CD14-positive monocyte (primary cell): ENCODE data around the gene IRAK1. TPM values are rescaled to one million over a fixed set of nuclear protein-coding genes. Genes with fewer than 3 reads are reported as not detected.
A peak's percentile ranks its signal among the peaks of the same experiment; 100 is the strongest.

Source experiments
- DNase-seq, 3 donors: peaks; one replicate each; pipeline ENCODE4 v3.0.0-alpha.2; 2011 to 2022
- H2AFZ ChIP-seq: 2 replicates; pipeline ENCODE4 v1.6.0; 2012; ENCODE audit warnings: mild to moderate bottlenecking, low read depth, low read length, inconsistent platforms; ENCODE audit not compliant: insufficient read depth, poor library complexity, severe bottlenecking
- H3K27ac ChIP-seq, 2 donors: 1 replicate in 1 of 2; 2 replicates in 1 of 2; pipeline ENCODE4 v1.5.1; 2012 to 2013; ENCODE audit warnings: low read length in 2 of 2, control low read depth in 1 of 2, inconsistent platforms in 1 of 2, low read depth in 1 of 2, mild to moderate bottlenecking in 1 of 2
- H3K27me3 ChIP-seq, 2 donors: one replicate each; pipeline versions ENCODE4 v1.6.0 to v1.6.1; 2011 to 2013; ENCODE audit warnings: low read length in 2 of 2; ENCODE audit not compliant: control insufficient read depth in 2 of 2, insufficient read depth in 2 of 2
- H3K36me3 ChIP-seq, 2 donors: replicated peaks in 1 of 2; 1 replicate in 1 of 2; 2 replicates in 1 of 2; pipeline versions ENCODE4 v1.5.1 to v1.6.1; 2012 to 2013; ENCODE audit warnings: low read length in 2 of 2, control low read depth in 1 of 2, inconsistent platforms in 1 of 2, mild to moderate bottlenecking in 1 of 2; ENCODE audit not compliant: insufficient read depth in 2 of 2, control insufficient read depth in 1 of 2
- H3K4me1 ChIP-seq, 2 donors: 1 replicate in 1 of 2; 2 replicates in 1 of 2; pipeline versions ENCODE4 v1.5.1 to v1.6.1; 2012 to 2013; ENCODE audit warnings: low read length in 2 of 2, control low read depth in 1 of 2, inconsistent platforms in 1 of 2, mild to moderate bottlenecking in 1 of 2, moderate library complexity in 1 of 2; ENCODE audit not compliant: insufficient read depth in 2 of 2, control insufficient read depth in 1 of 2
- H3K4me2 ChIP-seq: replicated peaks from 2 replicates; pipeline ENCODE3; 2012; ENCODE audit warnings: low read length, moderate library complexity, mild to moderate bottlenecking; ENCODE audit not compliant: poor library complexity, severe bottlenecking; ENCODE audit errors: extremely low read depth
- H3K4me3 ChIP-seq, 3 experiments: fragments of 200-600 bp in 1 of 3; sonication (generic) in 1 of 3; replicated peaks in 1 of 3; 1 replicate in 2 of 3; 2 replicates in 1 of 3; pipeline ENCODE4 v1.5.1; 2011 to 2013; ENCODE audit warnings: low read length in 3 of 3, mild to moderate bottlenecking in 3 of 3, control low read depth in 2 of 3, low read depth in 2 of 3, inconsistent platforms in 1 of 3, moderate library complexity in 1 of 3
- H3K79me2 ChIP-seq: 2 replicates; pipeline ENCODE4 v1.6.0; 2012; ENCODE audit warnings: mild to moderate bottlenecking, control low read depth, inconsistent platforms, low read length, moderate library complexity; ENCODE audit not compliant: insufficient read depth
- H3K9ac ChIP-seq: 2 replicates; pipeline ENCODE4 v1.6.0; 2017; ENCODE audit warnings: low read length, mild to moderate bottlenecking; ENCODE audit not compliant: insufficient read depth, poor library complexity, severe bottlenecking
- H3K9me3 ChIP-seq, 2 donors: replicated peaks in 1 of 2; 1 replicate in 1 of 2; 2 replicates in 1 of 2; pipeline versions ENCODE4 v1.5.1 to v1.6.1; 2012 to 2013; ENCODE audit warnings: low read length in 2 of 2, control low read depth in 1 of 2; ENCODE audit not compliant: control insufficient read depth in 1 of 2, insufficient read depth in 1 of 2
- H4K20me1 ChIP-seq: 2 replicates; pipeline ENCODE4 v1.6.0; 2012; ENCODE audit warnings: mild to moderate bottlenecking, low read length, control low read depth, moderate library complexity; ENCODE audit not compliant: insufficient read depth
- H3K27ac Mint-ChIP-seq, 7 donors: one replicate each; pipeline ENCODE4 v1.8.0; 2020; ENCODE audit warnings: mild to moderate bottlenecking in 7 of 7, mixed read lengths in 7 of 7, moderate library complexity in 6 of 7, inconsistent platforms in 2 of 7
- H3K27me3 Mint-ChIP-seq, 3 donors: one replicate each; pipeline ENCODE4 v1.8.0; 2021 to 2022; ENCODE audit warnings: low read depth in 3 of 3, mild to moderate bottlenecking in 3 of 3, mixed read lengths in 3 of 3, moderate library complexity in 3 of 3, inconsistent platforms in 1 of 3
- H3K36me3 Mint-ChIP-seq, 2 donors: one replicate each; pipeline ENCODE4 v1.8.0; 2020; ENCODE audit warnings: mixed read lengths in 2 of 2, inconsistent platforms in 1 of 2, mild to moderate bottlenecking in 1 of 2
- H3K4me1 Mint-ChIP-seq: one replicate; pipeline ENCODE4 v1.8.0; 2020; ENCODE audit warnings: mild to moderate bottlenecking, mixed read lengths
- H3K4me3 Mint-ChIP-seq, 2 donors: one replicate each; pipeline ENCODE4 v1.8.0; 2020; ENCODE audit warnings: mild to moderate bottlenecking in 2 of 2, mixed read lengths in 2 of 2, moderate library complexity in 1 of 2
- H3K9me3 Mint-ChIP-seq, 7 donors: one replicate each; pipeline ENCODE4 v1.8.0; 2020 to 2022; ENCODE audit warnings: mixed read lengths in 7 of 7, mild to moderate bottlenecking in 6 of 7, moderate library complexity in 6 of 7, inconsistent platforms in 2 of 7
- CTCF ChIP-seq: fragments of 200-600 bp; IDR thresholded peaks from one replicate; pipeline ENCODE4 v1.8.0; 2022; ENCODE audit warnings: antibody characterized with exemption, mild to moderate bottlenecking
- WGBS: methylation state at CpG from one replicate; pipeline ENCODE4 v1.1.5; 2013; ENCODE audit warnings: missing lambda C conversion rate; ENCODE audit not compliant: insufficient coverage; 5-methylcytosine and 5-hydroxymethylcytosine counted together
- intact Hi-C, 2 donors: fragments of 100-400 bp; cut with micrococcal nuclease; formaldehyde crosslinking; loops; one replicate each; pipeline versions ENCODE4 v1.15.0 to v1.15.1; 2023
- polyA plus RNA-seq, 3 donors: library from polyadenylated mRNA; depleted of rRNA in 1 of 3; unstranded in 2 of 3; stranded (reverse) in 1 of 3; fragments of 300-500 nt in 2 of 3; fragments of >200 nt in 1 of 3; fragmentation: Illumina TruSeq in 2 of 3; gene quantifications; 1 replicate in 2 of 3; 2 replicates in 1 of 3; pipeline ENCODE4 v1.2.3, GENCODE V29; 2012 to 2021

The IRAK1 gene
- polyA plus RNA-seq, 3 donors, result 47.8 to 109 (median 49.5) TPM

- Mint-ChIP-seq H3K36me3 (peaks cover 33 to 34% of the 10 kb centered on the region in 2 donors), H3K4me1 (peaks cover 45% of the 10 kb centered on the region), H3K4me3 (peak overlapping the region; percentile 6 to 79), H3K9me3 (peaks cover 0 to 7% (median 0%) of the 10 kb centered on the region in 7 donors), H3K27ac (peak overlapping the region; percentile 76 to 95 (median 93)), H3K27me3 (peaks cover 0 to 44% (median 0%) of the 10 kb centered on the region in 3 donors)
- Histone ChIP-seq H3K9me3 (no peaks in the 10 kb centered on the region), H2AFZ (no peak overlapping the region), H3K9ac (no peak overlapping the region), H3K27me3 (peaks cover 0 to 2% of the 10 kb centered on the region in 2 donors), H4K20me1 (peaks cover 15% of the 10 kb centered on the region), H3K4me1 (peaks cover 51 to 62% of the 10 kb centered on the region in 2 donors), H3K36me3 (peaks cover 21 to 26% of the 10 kb centered on the region in 2 donors), H3K27ac (peak overlapping the region; percentile 59 to 65), H3K4me2 (peak overlapping the region; percentile 30), H3K79me2 (peaks cover 9% of the 10 kb centered on the region), H3K4me3 (peak overlapping the region in 1 of 3 experiments; percentile 17)
- TF ChIP-seq CTCF, result no peak
- no peak for DNase-seq
- intact Hi-C loops, result loop anchor here in 1 of 2 donors (5.0 kb wide), 1 partner anchor 36 kb away; the partner anchor contains the start of genes HCFC1 and TMEM187
- 50% methylated on average over 2 of the region's 4 CpGs for WGBS
Measured at GRCh38 chrX:154008521-154008920, 11.2 kb downstream of the IRAK1 start.

GRCh38 chrX:154006947-154007346, 12.8 kb downstream of the IRAK1 start:
- Histone ChIP-seq H3K4me1 (peaks cover 62 to 68% of the 10 kb centered on the region in 2 donors), H3K36me3 (peaks cover 7 to 14% of the 10 kb centered on the region in 2 donors), H3K9ac (no peak overlapping the region), H3K4me3 (no peak overlapping the region), H3K4me2 (no peak overlapping the region), H3K27ac (no peak overlapping the region), H4K20me1 (peaks cover 1% of the 10 kb centered on the region), H2AFZ (no peak overlapping the region), H3K27me3 (peaks cover 0 to 2% of the 10 kb centered on the region in 2 donors), H3K79me2 (no peaks in the 10 kb centered on the region), H3K9me3 (peaks cover 0 to 5% of the 10 kb centered on the region in 2 donors)
- intact Hi-C loops, result loop anchor here in 1 of 2 donors (5.0 kb wide), 1 partner anchor 35 kb away; the partner anchor contains the start of genes HCFC1 and TMEM187
- H3K27ac Mint-ChIP-seq, result no peak overlapping the region
- peaks cover 26 to 32% of the 10 kb centered on the region in 2 donors for H3K36me3 Mint-ChIP-seq
- peaks cover 0 to 48% (median 0%) of the 10 kb centered on the region in 3 donors for H3K27me3 Mint-ChIP-seq
- peaks cover 58% of the 10 kb centered on the region for H3K4me1 Mint-ChIP-seq
- no peak overlapping the region for H3K4me3 Mint-ChIP-seq
- peaks cover 0 to 10% (median 0%) of the 10 kb centered on the region in 7 donors for H3K9me3 Mint-ChIP-seq
- no peak for TF ChIP-seq CTCF
- WGBS, result 92% methylated on average over 2 of the region's 20 CpGs
- no peak for DNase-seq
